AG20443 (cell line): ENCODE data around the gene FAM185A.
"Not testable (repeated sequence)": the region's sequence is repeated elsewhere in the genome, so short reads cannot be mapped to it uniquely, and the experiment has no call there.

Experiments
- DNase-seq: peaks from one replicate; pipeline ENCODE4 v3.0.0; 2012; ENCODE audit warnings: low spot score, mixed read lengths

FAM185A gene

GRCh38 chr7:102748605-102749444 is at the start of gene FAM185A:
FAM185A (plus strand) TSS chr7:102748999; CDS start chr7:102749208, 209 bp downstream.
- DNase-seq = peak; percentile 95

GRCh38 chr7:102713011-102713690 is 35.6 kb upstream of the FAM185A start:
- not testable (repeated sequence) for DNase-seq

GRCh38 chr7:102713691-102714080 is 35.1 kb upstream of the FAM185A start:
- not testable (repeated sequence) for DNase-seq

GRCh38 chr7:102714774-102715522 is 33.9 kb upstream of the FAM185A start:
- not testable (repeated sequence) for DNase-seq

- not testable (repeated sequence) for DNase-seq
These were observed 33.1 kb upstream of the FAM185A start for GRCh38 chr7:102715718-102716117.

- DNase-seq = peak; percentile 7
These were observed 30.3 kb upstream of the FAM185A start for GRCh38 chr7:102718491-102718890.

GRCh38 chr7:102726170-102726569 is 22.6 kb upstream of the FAM185A start:
- not testable (repeated sequence) for DNase-seq

- DNase-seq = not testable (repeated sequence)
These were observed 19.1 kb upstream of the FAM185A start for GRCh38 chr7:102729670-102730069.

- DNase-seq = not testable (repeated sequence)
These were observed 18.4 kb upstream of the FAM185A start for GRCh38 chr7:102730431-102730830.

GRCh38 chr7:102742002-102742771 is 6.6 kb upstream of the FAM185A start:
- DNase-seq = not testable (repeated sequence)

- DNase-seq = not testable (repeated sequence)
These were observed 4.9 kb upstream of the FAM185A start for GRCh38 chr7:102743861-102744260.

GRCh38 chr7:102745494-102746288 is 3.1 kb upstream of the FAM185A start:
- not testable (repeated sequence) for DNase-seq

GRCh38 chr7:102749445-102749786 is 617 bp downstream of the FAM185A start:
- not testable (repeated sequence) for DNase-seq

- DNase-seq = not testable (repeated sequence)
These were observed 9.4 kb downstream of the FAM185A start for GRCh38 chr7:102758227-102758626.

GRCh38 chr7:102759934-102760333 is 11.1 kb downstream of the FAM185A start:
- DNase-seq = not testable (repeated sequence)

- not testable (repeated sequence) for DNase-seq
These were observed 12.4 kb downstream of the FAM185A start for GRCh38 chr7:102761234-102761633.

- DNase-seq = not testable (repeated sequence)
These were observed 14.6 kb downstream of the FAM185A start for GRCh38 chr7:102763295-102763905.

- DNase-seq = not testable (repeated sequence)
These were observed 20.9 kb downstream of the FAM185A start for GRCh38 chr7:102769657-102770192.

GRCh38 chr7:102770467-102770866 is 21.7 kb downstream of the FAM185A start:
- DNase-seq = not testable (repeated sequence)

GRCh38 chr7:102776217-102776616 is 27.4 kb downstream of the FAM185A start:
- DNase-seq = not testable (repeated sequence)
